Hematopoietic multipotent progenitor cell treated with erythropoietin and hydrocortisone succinate and interleukin-3 and kit ligand, for 8 days (in vitro differentiated cells): ENCODE measurements around the gene ISG15.
"Not testable (repeated sequence)": the region's sequence is repeated elsewhere in the genome, so short reads cannot be mapped to it uniquely, and the experiment has no call there.

Source experiments
- DNase-seq: peaks from one replicate; pipeline ENCODE4 v3.0.0-alpha.2; 2015

Gene ISG15

DNA sequence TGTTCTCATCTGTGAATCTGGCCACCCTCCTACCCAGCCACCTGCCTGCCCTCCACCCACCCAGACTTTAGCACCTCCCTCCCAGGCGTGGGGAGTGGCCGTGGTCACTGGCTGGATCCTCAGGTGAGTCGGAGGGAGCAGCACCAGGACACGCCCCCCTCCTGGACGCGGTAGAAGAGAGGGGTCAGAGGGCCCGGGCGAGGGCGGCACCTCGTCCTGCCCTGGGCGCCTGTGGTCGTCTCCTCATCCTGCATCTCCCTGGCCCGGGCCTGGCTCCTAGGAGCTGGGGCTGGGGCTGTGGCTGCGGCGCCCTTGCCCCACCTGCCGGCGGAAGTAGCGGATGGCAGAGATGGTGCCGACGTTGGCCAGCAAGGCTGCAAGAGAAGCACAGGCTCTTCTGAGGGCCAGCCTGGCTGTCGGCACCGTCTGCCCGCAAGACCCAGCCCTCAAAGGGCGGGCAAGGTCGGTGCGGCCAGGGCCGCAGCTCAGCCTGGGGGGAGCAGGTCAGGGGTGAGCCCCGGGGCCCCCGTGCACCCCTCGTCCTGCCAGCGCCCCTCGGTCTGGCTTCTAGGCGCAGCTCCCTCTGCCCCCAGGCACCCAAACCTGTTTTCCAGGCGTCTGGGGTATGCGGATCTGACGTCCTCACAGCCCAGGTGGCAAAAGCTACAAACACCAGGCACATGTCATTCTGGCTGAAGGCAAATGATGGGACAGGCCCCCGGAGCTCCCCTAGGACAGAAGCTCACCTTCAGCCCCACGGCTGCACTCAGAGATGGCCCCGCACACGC, 37.2 kb upstream of the ISG15 start:
- peak; percentile 50 for DNase-seq

DNA sequence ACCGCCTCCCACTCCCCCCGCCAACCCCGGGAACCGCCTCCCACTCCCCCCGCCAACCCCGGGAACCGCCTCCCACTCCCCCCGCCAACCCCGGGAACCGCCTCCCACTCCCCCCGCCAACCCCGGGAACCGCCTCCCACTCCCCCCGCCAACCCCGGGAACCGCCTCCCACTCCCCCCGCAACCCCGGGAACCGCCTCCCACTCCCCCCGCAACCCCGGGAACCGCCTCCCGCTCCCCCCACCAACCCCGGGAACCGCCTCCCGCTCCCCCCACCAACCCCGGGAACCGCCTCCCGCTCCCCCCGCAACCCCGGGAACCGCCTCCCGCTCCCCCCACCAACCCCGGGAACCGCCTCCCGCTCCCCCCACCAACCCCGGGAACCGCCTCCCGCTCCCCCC, 36.5 kb upstream of the ISG15 start:
- not testable (repeated sequence) for DNase-seq

DNA sequence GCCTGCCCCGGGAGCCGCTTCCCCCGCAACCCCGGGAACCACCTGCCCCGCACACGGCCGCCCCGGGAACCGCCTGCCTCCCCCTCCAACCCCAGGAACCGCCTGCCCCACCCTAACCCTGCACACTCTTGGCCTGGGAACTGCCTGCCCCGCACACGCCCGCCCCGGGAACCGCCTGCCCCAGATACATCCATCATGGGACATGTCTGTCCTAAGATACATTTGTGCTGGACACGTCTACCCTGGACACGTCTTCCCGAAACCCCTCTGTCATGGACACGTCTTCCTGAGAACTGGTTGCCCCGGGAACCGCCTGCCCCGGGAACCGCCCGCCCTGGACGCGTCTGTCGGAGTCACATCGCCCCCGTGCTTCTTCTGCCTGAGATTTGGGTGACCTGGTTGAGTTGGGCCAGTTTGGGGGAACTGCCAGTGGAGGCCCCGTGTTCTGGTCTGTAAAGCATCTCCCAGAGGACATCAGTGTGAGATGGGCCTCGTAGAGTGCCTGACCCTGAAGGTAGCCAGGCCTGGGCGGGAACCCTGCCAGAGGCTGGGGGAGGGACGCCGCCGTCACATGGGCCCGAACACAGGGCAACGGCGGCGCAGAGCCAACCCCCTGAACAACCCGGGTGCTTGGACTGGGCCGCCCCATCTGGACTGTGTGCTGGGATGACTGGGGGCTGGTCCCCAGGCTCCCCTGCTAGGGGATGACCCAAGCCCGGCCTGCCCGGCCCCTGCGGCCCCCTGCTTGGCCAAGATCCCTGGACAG, 35.0 kb upstream of the ISG15 start:
- no peak for DNase-seq

DNA sequence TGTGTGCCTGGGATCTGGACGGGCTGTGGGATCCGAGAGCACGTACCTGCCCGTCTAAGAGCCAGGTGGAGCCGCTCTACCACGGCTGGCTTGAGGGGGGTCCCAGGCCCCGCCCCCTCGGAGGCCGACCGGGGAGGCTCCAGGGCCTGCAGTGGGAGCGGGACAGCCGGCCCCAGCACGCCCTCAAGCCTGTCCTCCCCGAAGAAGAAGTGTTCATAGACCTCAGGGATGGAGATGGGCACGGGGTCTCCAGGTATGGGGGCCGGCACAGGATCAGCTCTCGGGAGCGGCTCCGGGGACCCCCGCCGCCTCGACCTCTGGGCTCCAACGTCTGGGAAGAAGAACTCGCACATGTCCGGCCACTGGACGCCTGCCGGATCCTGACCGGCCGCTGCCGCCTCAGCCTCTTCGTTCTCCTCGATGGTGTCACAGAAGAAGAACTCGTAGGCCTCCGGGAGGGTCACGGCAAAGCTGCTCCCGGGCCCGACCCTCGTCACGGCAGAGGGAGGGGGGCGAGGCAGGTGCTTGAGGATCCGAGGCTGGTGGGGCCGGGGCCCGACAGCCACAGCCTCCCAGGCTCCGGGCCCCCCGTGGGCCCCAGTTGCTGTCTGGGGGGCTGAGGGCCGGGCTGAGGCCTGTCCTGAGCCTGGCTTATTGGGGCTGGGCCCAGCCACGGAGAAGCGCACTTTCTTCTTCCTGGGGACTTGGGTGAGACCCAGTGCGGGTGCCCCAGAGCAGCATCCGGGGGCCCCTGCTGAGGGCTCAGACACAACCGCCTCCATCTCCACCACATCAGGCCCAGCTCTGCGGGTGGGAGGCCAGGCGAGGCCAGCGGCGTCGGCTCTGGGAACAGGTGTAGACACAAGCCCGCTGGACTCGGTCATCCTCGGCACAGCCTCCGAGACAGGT, 34.2 kb upstream of the ISG15 start:
- DNase-seq = no peak

DNA sequence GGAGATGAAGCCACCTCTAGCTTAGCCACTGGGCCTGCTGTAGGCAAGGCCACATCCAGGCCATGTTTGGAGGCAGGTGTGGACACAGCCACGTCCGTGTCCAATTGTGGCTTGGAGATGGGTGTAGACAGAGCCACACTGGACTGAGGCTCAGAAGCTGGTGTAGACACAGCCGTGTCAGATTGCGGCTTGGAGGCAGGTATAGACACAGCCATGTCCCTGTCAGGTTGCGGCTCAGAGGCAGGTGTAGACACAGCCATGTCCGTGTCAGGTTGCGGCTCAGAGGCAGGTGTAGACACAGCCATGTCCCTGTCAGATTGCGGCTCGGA, 33.6 kb upstream of the ISG15 start:
- DNase-seq = no peak

DNA sequence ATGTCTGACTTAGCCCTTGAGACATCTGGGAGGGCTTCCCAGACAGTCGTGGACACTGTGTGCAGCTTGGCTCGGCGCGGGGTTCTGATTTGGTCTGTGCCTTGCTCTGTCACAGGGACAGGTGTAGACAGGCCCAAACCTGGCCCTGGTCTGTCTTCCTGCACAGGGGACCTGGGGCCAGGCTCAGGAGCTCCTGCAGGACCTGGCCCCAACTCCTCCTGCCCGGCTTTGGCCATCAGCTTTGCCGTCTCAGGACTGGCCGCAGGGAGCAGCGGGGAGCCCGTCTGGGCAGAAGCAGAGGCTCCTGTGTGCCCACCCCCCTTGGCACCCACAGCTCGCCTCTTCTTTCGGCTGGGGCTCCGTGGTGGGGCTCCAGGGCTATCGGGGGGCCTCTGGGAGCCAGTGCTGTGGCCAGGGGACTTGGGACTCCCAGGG, 33.1 kb upstream of the ISG15 start:
- no peak for DNase-seq

DNA sequence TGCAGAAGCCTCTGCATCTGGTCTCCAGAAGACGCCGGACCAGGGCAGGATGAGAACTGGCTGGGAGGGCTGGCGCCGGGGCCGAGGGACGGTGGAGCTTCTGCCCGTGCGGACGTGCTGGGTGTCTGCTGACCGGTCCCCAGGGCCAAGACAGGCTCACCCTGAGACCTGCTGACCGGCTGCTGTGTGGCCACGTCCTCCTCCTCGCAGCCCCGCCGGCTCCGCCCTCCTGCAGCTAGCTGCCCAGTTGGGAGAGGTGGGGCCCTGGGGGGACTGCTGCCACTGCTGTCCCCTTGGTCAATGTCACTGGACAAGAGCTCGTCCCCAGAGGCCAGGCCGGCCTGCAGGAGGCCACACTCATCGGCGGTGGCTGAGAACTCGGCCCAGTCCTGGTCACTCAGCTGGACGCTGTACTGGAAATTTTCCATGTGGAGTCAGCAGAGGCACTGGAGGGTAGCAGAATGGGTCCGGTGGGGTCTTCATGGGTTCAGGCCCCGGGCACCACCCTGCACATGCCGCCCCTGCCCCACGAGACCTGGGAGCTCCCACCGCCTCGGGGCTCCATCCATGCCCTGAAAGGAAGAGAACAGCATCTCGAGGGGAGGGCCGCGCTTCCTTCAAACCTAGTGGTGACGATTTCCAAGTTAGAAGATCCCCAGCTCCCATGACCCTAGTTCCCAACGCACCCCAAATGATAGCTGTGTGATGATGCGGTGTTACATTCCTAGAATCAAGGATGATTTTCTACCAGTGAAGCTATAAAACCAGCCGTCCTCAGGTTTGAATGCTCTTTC, 32.5 kb upstream of the ISG15 start:
- DNase-seq = no peak

DNA sequence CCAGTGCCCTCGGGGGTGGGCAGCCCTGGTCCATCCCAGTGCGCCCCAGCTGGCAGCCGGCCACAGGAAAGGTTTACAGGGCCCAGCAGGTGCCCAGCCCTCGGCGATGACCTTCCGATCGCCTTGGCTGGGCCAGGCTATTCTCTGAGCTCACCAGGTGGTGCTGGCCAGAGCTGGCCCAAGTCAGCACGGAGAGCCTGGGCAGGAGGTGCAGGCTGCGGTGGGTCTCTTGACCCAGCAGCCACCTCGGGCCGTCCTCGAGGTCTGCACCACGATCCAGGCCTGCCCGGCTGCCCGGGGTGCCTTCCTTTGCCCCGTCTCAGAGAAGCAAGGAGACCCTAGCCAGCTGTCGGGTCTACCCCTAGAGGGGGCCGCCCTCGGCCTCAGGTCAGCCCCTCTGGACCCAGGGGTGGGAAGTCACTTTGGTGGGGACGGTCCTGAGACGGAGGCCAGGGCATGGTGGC, 31.8 kb upstream of the ISG15 start:
- no peak for DNase-seq

DNA sequence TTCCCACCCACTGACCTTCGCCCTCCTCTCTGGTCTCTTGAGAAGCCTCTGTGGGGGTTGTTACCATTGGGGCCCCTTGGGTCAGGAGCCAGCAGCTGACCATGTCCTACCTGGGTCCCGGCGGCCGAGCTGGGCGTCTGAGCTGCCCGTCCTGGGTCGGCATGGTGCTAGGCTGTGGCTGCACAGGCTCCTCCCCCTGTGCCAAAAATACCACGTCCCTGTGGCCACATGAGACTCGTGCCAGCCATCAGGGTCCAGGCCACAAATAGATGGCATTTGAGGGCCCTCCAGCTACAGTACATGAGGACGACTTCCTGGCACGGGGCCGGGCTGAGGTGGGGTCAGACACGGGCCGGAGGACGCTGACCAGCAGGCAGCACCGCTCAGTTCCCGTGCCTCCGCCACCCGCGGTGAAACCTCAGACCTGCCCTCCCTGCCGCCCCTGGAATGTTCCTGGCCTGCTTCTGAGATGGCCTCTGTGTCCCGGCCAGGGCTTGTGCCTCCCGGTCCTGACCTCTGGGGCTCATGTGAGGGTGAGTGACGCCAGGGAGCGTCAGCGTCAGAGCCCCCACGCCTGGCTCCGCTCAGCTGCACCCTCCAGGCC, 31.2 kb upstream of the ISG15 start, which contains the start of gene PERM1:
PERM1 (minus strand) TSS at position 139 of the 604 bp plus-strand sequence. CDS start 1,064 bp downstream, outside the sequence.
- DNase-seq = no peak

DNA sequence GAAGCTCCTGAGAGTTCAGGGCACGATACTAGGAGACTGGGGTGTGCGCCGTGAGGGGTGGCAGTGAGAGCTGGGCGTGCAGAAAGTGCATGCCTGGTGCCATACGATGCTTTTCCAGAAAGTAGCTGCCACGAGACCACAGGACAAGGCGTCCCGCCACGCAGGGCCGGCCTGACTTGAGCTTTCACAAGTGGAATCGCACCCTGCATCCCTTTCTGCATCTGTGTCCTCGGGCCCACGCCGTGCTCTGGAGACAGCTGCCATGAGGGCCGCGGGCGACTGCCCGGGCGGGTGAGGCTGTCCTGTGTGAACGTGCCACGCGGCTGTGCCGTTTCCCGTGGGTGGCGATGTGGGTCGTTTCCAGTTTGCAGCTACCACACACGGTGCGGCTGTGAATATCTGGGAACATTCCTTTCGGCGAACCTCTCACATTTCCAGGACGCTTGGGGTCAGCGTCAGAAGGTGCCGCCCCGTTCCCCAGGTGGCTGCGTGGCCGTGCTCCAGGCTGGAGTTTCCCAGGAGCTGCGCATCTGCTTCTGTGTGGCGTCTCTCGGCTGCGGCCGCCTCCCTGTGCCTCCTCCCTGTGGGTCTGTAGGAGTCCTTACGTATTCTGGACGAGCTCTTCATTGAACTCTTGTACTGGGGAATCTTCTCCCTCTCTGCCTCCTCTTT, 30.4 kb upstream of the ISG15 start:
- DNase-seq = no peak

DNA sequence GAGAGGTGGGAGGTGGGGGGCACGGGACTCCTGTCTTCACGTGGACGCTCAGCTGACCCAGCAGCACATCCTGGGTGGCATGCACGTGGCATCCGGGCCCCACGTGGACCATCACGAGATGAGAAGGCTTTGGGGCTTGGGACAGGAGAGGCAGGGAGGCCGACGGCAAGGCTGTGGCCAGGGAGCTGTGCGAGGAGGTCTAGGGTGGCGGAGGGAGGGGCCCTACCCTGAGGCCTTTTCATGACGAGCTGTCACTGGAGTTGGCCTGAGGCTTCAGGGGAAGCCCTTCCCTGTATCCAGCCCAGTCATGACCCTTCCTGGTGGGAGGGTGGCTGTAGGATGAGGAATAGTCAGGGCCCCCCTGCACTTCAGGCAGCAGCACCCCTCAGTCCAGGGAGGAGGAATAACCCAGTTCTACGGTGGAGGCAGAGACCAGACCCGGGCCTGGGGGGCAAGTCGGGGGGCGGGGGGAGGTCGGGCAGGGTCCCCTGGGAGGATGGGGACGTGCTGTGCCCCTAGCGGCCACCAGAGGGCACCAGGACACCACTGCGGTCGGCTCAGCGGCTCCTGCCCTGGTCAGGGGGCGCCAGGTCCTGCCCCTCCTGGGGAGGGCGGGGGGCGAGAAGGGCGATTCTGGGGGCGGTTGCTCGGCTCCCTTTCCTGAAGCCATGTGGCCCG, 29.4 kb upstream of the ISG15 start:
- DNase-seq = no peak

DNA sequence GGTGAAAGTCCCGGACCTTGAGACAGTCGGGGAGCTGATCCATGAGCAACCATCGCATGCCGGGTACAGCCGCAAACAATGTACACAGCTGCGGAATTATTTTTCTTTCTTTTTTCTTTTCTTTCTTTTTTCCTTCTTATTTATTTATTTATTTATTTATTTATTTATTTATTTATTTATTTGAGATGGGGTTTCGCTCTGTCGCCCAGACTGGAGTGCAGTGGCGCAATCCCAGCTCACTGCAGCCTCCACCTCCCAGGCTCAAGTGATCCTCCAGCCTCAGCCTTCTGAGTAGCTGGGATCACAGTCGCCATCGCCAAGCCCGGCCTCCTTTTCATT, 28.9 kb upstream of the ISG15 start:
- no peak for DNase-seq

DNA sequence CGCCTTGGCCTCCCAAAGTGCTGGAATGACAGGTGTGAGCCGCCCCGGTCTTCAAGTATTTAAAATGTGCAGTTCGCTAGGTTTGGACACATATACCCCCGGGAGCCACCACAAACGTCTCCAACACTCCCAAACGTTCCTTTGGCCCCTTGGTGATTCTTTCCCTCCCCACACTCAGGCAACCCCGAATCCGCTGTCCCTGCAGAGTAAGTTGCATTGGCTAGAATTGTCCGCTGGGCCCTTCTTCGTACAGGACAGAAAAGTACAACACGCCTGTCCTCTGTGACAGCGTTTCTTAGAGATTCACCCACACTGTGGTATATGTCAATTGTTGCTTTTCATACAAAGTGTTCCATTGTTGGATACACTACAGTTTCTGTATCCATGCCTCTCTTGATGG, 28.2 kb upstream of the ISG15 start:
- DNase-seq = no peak

DNA sequence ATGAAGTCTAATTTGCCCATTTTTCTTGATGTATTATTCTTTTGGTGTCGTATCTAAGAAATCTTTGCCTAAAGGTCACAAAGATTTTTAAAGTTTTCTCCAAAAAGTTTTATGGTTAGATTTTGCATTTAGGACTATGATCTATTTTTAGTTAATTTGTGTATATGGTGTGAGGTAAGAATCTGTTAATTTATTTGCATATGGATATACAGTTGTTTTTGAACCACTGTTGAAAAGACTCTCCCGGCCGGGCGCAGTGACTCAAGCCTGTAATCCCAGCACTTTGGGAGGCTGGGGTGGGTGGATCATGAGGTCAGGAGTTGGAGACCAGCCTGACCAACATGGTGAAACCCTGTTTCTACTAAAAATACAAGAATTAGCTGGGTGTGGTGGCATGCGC, 25.2 kb upstream of the ISG15 start:
- DNase-seq = not testable (repeated sequence)

DNA sequence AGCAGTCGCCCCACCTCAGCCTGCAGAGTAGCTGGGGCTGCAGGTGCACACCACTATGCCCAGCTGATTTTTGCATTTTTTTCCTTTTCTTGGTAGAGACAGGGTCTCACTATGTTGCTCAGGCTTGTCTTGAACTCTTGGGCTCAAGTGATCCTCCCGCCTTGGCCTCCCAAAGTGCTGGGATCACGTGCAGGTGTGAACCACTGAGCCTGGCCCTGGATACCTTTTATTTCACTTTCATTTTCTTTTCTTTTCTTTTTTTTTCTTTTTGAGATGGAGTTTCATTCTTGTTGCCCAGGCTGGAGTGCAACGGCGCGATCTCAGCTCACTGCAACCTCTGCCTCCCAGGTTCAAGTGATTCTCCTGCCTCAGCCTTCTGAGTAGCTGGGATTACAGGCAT, 22.0 kb upstream of the ISG15 start:
- DNase-seq = not testable (repeated sequence)

DNA sequence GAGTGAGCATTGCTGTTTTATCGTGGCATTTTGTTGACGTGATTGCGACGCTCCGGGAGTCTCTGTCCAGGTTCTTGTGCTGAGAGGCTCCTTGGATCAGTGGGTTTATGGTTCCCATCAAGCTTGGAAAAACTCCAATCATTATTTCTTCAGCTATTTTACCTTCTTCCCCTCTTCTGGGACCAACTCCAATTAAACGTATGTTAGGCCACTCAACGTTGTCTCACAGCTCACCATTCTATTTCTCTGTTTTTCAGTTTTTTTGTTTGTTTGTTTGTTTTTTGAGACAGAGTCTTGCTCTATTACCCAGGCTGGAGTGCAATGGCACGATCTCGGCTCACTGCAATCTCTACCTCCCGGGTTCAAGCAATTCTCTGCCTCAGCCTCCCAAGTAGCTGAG, 21.4 kb upstream of the ISG15 start:
- no peak for DNase-seq

DNA sequence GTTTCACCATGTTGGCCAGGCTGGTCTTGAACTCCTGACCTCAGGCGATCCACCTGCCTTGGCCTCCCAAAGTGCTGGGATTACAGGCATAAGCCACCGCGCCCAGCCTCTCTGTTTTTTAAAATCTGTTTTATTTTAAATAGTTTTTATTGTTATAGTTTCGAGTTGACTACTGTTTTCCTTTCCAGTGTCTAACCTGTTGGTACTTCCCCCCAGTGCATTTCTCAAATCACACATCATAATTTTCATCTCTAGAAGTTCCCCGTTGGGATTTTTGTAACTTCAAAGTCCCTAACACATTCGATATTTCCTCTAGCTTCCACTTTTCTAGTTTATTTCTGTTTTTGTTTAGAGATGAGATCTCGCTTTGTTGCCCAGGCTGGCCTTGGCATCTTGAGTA, 20.9 kb upstream of the ISG15 start:
- no peak for DNase-seq

DNA sequence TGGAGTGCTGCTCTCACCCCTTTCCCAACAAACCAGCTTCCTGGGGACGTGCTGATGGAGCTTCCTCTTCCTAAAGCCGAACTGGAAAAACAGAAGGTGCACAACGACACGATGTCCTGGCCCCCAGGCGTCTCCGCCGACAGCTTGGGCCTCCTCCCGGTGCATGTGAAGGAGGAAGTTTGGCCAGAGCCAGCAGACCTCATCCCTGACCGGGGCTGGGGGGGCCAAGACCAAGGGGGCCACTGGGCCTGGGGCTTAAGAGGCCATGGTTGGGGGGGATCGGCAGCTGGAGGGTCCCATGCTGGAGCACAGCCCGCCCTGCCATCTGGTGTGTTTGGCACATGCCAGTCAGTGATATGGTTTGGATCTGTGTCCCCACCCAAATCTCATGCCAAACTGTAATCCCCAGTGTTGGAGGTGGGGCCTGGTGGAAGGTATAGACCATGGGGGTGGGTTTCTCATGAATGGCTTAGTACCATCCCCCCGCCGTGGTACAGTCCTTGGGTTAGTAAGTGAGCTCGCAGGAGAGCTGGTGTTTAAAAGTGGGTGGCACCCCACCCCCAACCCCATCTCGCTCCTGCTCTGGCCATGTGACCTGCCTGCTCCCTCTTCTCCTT, 19.8 kb upstream of the ISG15 start:
- DNase-seq = no peak

DNA sequence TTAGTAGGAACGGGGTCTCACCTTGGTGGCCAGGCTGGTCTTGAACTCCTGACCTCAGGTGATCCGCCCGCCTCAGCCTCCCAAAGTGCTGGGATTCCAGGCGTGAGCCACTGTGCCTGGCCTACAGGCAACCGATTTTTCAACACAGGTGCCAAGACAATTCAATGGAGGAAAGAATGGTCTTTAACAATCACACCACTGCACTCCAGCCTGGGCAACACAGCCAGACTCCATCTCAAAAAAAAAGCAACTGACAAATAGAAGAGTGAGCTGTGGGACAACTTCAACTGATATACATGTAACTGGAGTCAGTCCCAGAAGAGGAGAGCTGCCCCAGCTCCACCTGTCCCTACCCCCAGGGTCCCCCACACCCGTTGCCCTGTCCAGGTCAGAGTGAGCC, 18.8 kb upstream of the ISG15 start:
- not testable (repeated sequence) for DNase-seq
